WTC11 (cell line): ENCODE measurements around the gene WLS. TPM values are rescaled to one million over a fixed set of nuclear protein-coding genes. Genes with fewer than 3 reads are reported as not detected.

Source experiments
- ATAC-seq: fragments of 200-7000 bp; cut with Tn5 transposase; 2 replicates; pipeline ENCODE4 v1.10.0; 2021; ENCODE audit warnings: mild to moderate bottlenecking, moderate library complexity
- CTCF ChIA-PET: fragments of 300-600 bp; sonication (Branson Sonifier 250); formaldehyde crosslinking; loops from one replicate; lab custom pipeline; 2021; ENCODE audit warnings: antibody characterized with exemption; lab: Charles Lee
- POLR2A ChIA-PET: fragments of 350-600 bp; sonication (Branson Sonifier 250); formaldehyde crosslinking; loops from one replicate; lab custom pipeline; 2021; ENCODE audit warnings: antibody characterized with exemption; lab: Charles Lee
- DNase-seq: peaks from one replicate; pipeline ENCODE4 v3.0.0; 2021; ENCODE audit warnings: low spot score
- H3K27ac Mint-ChIP-seq: 2 replicates; pipeline ENCODE4 v1.8.0; 2021; ENCODE audit warnings: mixed read lengths
- H3K27me3 Mint-ChIP-seq: 2 replicates; pipeline ENCODE4 v1.8.0; 2021; ENCODE audit warnings: low read depth, mild to moderate bottlenecking, moderate library complexity, mixed read lengths
- H3K36me3 Mint-ChIP-seq: 2 replicates; pipeline ENCODE4 v1.8.0; 2021; ENCODE audit warnings: mixed read lengths
- H3K4me1 Mint-ChIP-seq: 2 replicates; pipeline ENCODE4 v1.8.0; 2022; ENCODE audit warnings: mixed read lengths
- H3K4me3 Mint-ChIP-seq: 2 replicates; pipeline ENCODE4 v1.8.0; 2021; ENCODE audit warnings: mild to moderate bottlenecking, moderate library complexity, mixed read lengths
- H3K9me3 Mint-ChIP-seq: 2 replicates; pipeline ENCODE4 v1.8.0; 2021; ENCODE audit warnings: mixed read lengths
- CREM ChIP-seq: sonication (generic); formaldehyde crosslinking; IDR thresholded peaks from 2 replicates; pipeline ENCODE4 v1.8.1; 2022; ENCODE audit warnings: mild to moderate bottlenecking, missing genetic modification reagents, moderate library complexity
- FOXJ3 ChIP-seq: sonication (generic); formaldehyde crosslinking; IDR thresholded peaks from 2 replicates; pipeline ENCODE4 v1.9.0; 2021; ENCODE audit warnings: missing genetic modification reagents, mild to moderate bottlenecking, borderline replicate concordance
- GABPB1 ChIP-seq: sonication (generic); formaldehyde crosslinking; IDR thresholded peaks from 2 replicates; pipeline ENCODE4 v1.8.1; 2023; ENCODE audit warnings: mild to moderate bottlenecking, missing genetic modification reagents
- IRF2 ChIP-seq: sonication (generic); formaldehyde crosslinking; IDR thresholded peaks from 2 replicates; pipeline ENCODE4 v1.8.0; 2022; ENCODE audit warnings: low read depth, missing genetic modification reagents, borderline replicate concordance
- NFATC4 ChIP-seq: fragments of 250-450 bp; sonication (Bioruptor Pico); IDR thresholded peaks from 2 replicates; pipeline ENCODE4 v1.9.0; 2021; ENCODE audit warnings: mild to moderate bottlenecking
- PRRX2 ChIP-seq: fragments of 250-450 bp; sonication (Bioruptor Pico); IDR thresholded peaks from 2 replicates; pipeline ENCODE4 v1.8.0; 2021; ENCODE audit warnings: mild to moderate bottlenecking
- ZNF219 ChIP-seq: sonication (generic); formaldehyde crosslinking; IDR thresholded peaks from 2 replicates; pipeline ENCODE4 v1.8.0; 2023; ENCODE audit warnings: missing genetic modification reagents, mild to moderate bottlenecking, borderline replicate concordance
- total RNA-seq: library from RNA; stranded (reverse); gene quantifications from 3 replicates; pipeline ENCODE4 v1.2.3, GENCODE V29; 2021
- TF ChIP-seq, protein P1 (sequence below): sonication (generic); formaldehyde crosslinking; IDR thresholded peaks from 2 replicates; pipeline ENCODE4 v1.8.1; 2023; ENCODE audit warnings: mild to moderate bottlenecking, missing genetic modification reagents
- TF ChIP-seq, protein P2 (sequence below): sonication (generic); formaldehyde crosslinking; IDR thresholded peaks from 2 replicates; pipeline ENCODE4 v1.8.0; 2022; ENCODE audit warnings: mild to moderate bottlenecking, missing genetic modification reagents
- TF ChIP-seq, protein P3 (sequence below): sonication (generic); formaldehyde crosslinking; conservative IDR thresholded peaks from 2 replicates; pipeline ENCODE4 v1.8.1; 2022; ENCODE audit warnings: mild to moderate bottlenecking, missing genetic modification reagents
- TF ChIP-seq, protein P4 (sequence below): fragments of 250-450 bp; sonication (Bioruptor Pico); conservative IDR thresholded peaks from 2 replicates; pipeline ENCODE4 v1.9.0; 2021; ENCODE audit warnings: mild to moderate bottlenecking
- TF ChIP-seq, protein P5 (sequence below): sonication (generic); formaldehyde crosslinking; IDR thresholded peaks from 2 replicates; pipeline ENCODE4 v1.8.0; 2022; ENCODE audit warnings: mild to moderate bottlenecking, missing genetic modification reagents
- TF ChIP-seq, protein P6 (sequence below): sonication (generic); formaldehyde crosslinking; IDR thresholded peaks from 2 replicates; pipeline ENCODE4 v1.8.1; 2022; ENCODE audit warnings: low read depth, missing genetic modification reagents, borderline replicate concordance
- TF ChIP-seq, protein P7 (sequence below): sonication (generic); formaldehyde crosslinking; IDR thresholded peaks from 2 replicates; pipeline ENCODE4 v1.8.1; 2023; ENCODE audit warnings: mild to moderate bottlenecking, missing genetic modification reagents, moderate library complexity

The WLS gene
- total RNA-seq, 1 experiment from 2014 or later = 4.5 TPM

DNA sequence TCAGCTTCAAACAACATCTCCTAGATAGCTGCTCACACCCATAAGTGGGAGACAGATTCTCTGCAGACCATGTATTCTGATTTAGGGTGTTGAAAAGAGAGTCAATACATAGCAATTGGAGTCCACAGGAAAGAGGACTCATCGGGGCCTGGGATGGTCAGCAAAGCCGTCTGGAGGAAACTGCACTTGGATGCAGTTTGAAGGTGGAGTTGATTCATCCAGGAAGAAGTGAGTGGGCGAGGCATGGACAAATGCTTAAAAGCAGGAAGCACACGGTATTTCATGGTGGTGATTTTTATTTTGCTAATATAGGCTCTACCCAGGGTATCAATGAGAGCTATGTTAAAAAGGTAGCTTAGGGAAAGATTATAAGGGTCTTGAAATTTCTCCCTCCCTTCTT, 145.1 kb downstream of the WLS start:
- H3K9me3 Mint-ChIP-seq = peaks cover 9% of the 10 kb centered on the region
- no peak overlapping the region for H3K27ac Mint-ChIP-seq
- H3K27me3 Mint-ChIP-seq = no peaks in the 10 kb centered on the region; the same call in 1 of the 2 replicates
- DNase-seq (no peak), ATAC-seq (no peak)
- H3K36me3 Mint-ChIP-seq = no peaks in the 10 kb centered on the region
- POLR2A ChIA-PET = no interaction called here
- no peak overlapping the region for H3K4me3 Mint-ChIP-seq
- CTCF ChIA-PET = no interaction called here
- no peak for TF ChIP-seq IRF2 (CRISPR knock-in tag)
- TF ChIP-seq CREM (CRISPR knock-in tag) = no peak
- TF ChIP-seq, protein P1, sequence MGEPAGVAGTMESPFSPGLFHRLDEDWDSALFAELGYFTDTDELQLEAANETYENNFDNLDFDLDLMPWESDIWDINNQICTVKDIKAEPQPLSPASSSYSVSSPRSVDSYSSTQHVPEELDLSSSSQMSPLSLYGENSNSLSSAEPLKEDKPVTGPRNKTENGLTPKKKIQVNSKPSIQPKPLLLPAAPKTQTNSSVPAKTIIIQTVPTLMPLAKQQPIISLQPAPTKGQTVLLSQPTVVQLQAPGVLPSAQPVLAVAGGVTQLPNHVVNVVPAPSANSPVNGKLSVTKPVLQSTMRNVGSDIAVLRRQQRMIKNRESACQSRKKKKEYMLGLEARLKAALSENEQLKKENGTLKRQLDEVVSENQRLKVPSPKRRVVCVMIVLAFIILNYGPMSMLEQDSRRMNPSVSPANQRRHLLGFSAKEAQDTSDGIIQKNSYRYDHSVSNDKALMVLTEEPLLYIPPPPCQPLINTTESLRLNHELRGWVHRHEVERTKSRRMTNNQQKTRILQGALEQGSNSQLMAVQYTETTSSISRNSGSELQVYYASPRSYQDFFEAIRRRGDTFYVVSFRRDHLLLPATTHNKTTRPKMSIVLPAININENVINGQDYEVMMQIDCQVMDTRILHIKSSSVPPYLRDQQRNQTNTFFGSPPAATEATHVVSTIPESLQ = no peak
- TF ChIP-seq PRRX2 (CRISPR knock-in tag) = no peak
- TF ChIP-seq GABPB1 = no peak
- TF ChIP-seq, protein P2, sequence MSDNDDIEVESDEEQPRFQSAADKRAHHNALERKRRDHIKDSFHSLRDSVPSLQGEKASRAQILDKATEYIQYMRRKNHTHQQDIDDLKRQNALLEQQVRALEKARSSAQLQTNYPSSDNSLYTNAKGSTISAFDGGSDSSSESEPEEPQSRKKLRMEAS (CRISPR knock-in tag) = no peak
- TF ChIP-seq, protein P3, sequence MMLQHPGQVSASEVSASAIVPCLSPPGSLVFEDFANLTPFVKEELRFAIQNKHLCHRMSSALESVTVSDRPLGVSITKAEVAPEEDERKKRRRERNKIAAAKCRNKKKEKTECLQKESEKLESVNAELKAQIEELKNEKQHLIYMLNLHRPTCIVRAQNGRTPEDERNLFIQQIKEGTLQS (CRISPR knock-in tag) = no peak
- no peak for TF ChIP-seq FOXJ3 (CRISPR knock-in tag)
- TF ChIP-seq, protein P4, sequence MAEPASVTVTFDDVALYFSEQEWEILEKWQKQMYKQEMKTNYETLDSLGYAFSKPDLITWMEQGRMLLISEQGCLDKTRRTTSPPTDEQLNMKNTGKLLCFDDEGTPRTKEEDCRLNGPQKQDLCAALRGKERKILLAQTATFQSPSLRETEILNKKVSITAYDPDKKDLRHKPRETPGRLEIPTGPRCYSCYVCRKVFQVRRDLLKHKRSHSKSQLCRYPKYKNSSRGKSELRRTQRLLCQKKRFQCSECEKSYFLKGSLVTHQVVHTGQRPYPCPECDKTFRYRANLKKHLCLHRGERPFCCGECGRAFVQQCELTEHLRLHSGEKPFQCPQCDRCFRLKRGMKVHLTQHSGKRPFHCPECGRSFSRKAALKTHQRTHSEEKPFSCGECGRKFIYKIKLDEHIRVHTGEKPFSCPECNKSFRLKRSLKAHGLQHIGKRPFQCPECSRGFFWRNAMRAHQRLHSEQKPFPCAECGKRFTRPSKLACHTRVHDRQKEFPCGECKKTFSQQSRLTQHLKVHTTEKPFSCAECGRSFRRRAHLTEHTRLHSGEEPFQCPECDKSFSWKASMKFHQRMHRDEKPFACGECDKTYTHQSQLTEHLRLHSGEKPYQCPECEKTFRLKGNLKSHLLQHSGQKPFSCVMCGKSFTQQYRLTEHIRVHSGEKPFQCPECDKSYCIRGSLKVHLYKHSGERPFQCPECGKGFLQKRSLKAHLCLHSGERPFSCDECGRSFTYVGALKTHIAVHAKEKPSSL (CRISPR knock-in tag) = no peak
- TF ChIP-seq ZNF219 (CRISPR knock-in tag) = no peak
- no peaks in the 10 kb centered on the region for H3K4me1 Mint-ChIP-seq

DNA sequence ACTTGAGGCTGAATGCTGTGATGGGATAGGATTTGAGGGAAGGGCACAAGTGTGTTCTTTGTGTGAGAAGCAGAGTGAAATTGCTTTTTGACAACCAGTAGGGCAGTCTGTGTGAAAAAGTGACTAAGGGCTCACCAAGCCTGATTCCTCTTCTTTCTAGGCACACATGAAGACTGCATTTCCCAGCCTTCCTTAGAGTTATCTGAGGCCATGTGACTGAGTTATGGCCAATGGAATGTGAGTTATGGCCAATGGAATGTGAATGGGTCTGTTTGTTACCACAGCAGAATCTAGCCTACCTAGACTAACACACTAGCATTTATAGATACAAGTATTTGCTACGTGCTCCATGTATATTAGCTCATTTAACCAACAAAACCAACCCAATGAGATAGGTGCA, 146.6 kb downstream of the WLS start:
- DNase-seq (no peak), ATAC-seq (no peak)
- H3K4me3 Mint-ChIP-seq = no peak overlapping the region
- H3K27me3 Mint-ChIP-seq = no peaks in the 10 kb centered on the region; the same call in 1 of the 2 replicates
- ChIA-PET CTCF (no interaction called here), POLR2A (no interaction called here)
- H3K27ac Mint-ChIP-seq = no peak overlapping the region
- H3K9me3 Mint-ChIP-seq = peaks cover 9% of the 10 kb centered on the region
- H3K36me3 Mint-ChIP-seq = no peaks in the 10 kb centered on the region
- H3K4me1 Mint-ChIP-seq = no peaks in the 10 kb centered on the region
- TF ChIP-seq, protein P5, sequence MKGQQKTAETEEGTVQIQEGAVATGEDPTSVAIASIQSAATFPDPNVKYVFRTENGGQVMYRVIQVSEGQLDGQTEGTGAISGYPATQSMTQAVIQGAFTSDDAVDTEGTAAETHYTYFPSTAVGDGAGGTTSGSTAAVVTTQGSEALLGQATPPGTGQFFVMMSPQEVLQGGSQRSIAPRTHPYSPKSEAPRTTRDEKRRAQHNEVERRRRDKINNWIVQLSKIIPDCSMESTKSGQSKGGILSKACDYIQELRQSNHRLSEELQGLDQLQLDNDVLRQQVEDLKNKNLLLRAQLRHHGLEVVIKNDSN (CRISPR knock-in tag) = peak; percentile 46; the same call in 1 of the 2 replicates
- TF ChIP-seq, protein P2 (CRISPR knock-in tag) = no peak
- TF ChIP-seq GABPB1 (no peak), NFATC4 (CRISPR knock-in tag) (no peak)
- TF ChIP-seq, protein P6, sequence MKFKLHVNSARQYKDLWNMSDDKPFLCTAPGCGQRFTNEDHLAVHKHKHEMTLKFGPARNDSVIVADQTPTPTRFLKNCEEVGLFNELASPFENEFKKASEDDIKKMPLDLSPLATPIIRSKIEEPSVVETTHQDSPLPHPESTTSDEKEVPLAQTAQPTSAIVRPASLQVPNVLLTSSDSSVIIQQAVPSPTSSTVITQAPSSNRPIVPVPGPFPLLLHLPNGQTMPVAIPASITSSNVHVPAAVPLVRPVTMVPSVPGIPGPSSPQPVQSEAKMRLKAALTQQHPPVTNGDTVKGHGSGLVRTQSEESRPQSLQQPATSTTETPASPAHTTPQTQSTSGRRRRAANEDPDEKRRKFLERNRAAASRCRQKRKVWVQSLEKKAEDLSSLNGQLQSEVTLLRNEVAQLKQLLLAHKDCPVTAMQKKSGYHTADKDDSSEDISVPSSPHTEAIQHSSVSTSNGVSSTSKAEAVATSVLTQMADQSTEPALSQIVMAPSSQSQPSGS (CRISPR knock-in tag) = no peak
- TF ChIP-seq, protein P7, sequence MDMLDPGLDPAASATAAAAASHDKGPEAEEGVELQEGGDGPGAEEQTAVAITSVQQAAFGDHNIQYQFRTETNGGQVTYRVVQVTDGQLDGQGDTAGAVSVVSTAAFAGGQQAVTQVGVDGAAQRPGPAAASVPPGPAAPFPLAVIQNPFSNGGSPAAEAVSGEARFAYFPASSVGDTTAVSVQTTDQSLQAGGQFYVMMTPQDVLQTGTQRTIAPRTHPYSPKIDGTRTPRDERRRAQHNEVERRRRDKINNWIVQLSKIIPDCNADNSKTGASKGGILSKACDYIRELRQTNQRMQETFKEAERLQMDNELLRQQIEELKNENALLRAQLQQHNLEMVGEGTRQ (CRISPR knock-in tag) = peak; percentile 50; the same call in 1 of the 2 replicates
